B cell (primary cell): ENCODE data around the gene ZNF879. TPM values are rescaled to one million over a fixed set of nuclear protein-coding genes. Genes with fewer than 3 reads are reported as not detected.

Experiments
- ATAC-seq: fragments of 200-7000 bp; cut with Tn5 transposase; one replicate; pipeline ENCODE4 v1.10.0; 2021; ENCODE audit warnings: low read depth, mild to moderate bottlenecking, moderate number of reproducible peaks, moderate library complexity
- CTCF ChIA-PET: fragments of 350-600 bp; sonication (Branson Sonifier 250); formaldehyde crosslinking; loops from one replicate; lab custom pipeline; 2021; ENCODE audit warnings: antibody characterized with exemption, inconsistent platforms; lab: Charles Lee
- POLR2A ChIA-PET: fragments of 350-600 bp; sonication (Branson Sonifier 250); formaldehyde crosslinking; loops from one replicate; lab custom pipeline; 2021; ENCODE audit warnings: antibody characterized with exemption; lab: Charles Lee
- DNase-seq: peaks from one replicate; pipeline ENCODE4 v3.0.0; 2013
- H2AFZ ChIP-seq: 2 replicates; pipeline ENCODE4 v1.6.1; 2012; ENCODE audit warnings: mild to moderate bottlenecking, low read depth, low read length; ENCODE audit not compliant: insufficient read depth, poor library complexity, severe bottlenecking
- H3K27ac ChIP-seq, 2 donors: 1 replicate in 1 of 2; 2 replicates in 1 of 2; pipeline ENCODE4 v1.5.1; 2012 to 2013; ENCODE audit warnings: low read length in 2 of 2, mild to moderate bottlenecking in 2 of 2, moderate library complexity in 1 of 2
- H3K27me3 ChIP-seq, 4 experiments: fragments of 200-600 bp in 1 of 4; sonication (generic) in 1 of 4; replicated peaks in 1 of 4; 1 replicate in 2 of 4; 2 replicates in 2 of 4; pipeline versions ENCODE4 v1.6.1 to v1.7.0; 2013 to 2016; ENCODE audit warnings: low read length in 3 of 4, mild to moderate bottlenecking in 2 of 4, mixed read lengths in 1 of 4, moderate library complexity in 1 of 4; ENCODE audit not compliant: insufficient read depth in 4 of 4, control insufficient read depth in 3 of 4; ENCODE audit errors: control extremely low read depth in 1 of 4
- H3K36me3 ChIP-seq, 2 experiments: replicated peaks in 1 of 2; 1 replicate in 1 of 2; 2 replicates in 1 of 2; pipeline versions ENCODE4 v1.6.1 to v1.7.1; 2013; ENCODE audit warnings: low read length in 1 of 2; ENCODE audit not compliant: insufficient read depth in 2 of 2, control insufficient read depth in 1 of 2; ENCODE audit errors: control extremely low read depth in 1 of 2, extremely low read depth in 1 of 2
- H3K4me1 ChIP-seq, 2 donors: fragments of 200-600 bp in 1 of 2; sonication (generic) in 1 of 2; 1 replicate in 1 of 2; 2 replicates in 1 of 2; pipeline versions ENCODE4 v1.5.1 to v1.6.1; 2013 to 2017; ENCODE audit warnings: low read length in 2 of 2; ENCODE audit not compliant: control insufficient read depth in 2 of 2, insufficient read depth in 2 of 2
- H3K4me2 ChIP-seq: replicated peaks from 2 replicates; pipeline ENCODE3; 2012; ENCODE audit warnings: mild to moderate bottlenecking, low read depth, low read length; ENCODE audit not compliant: poor library complexity, severe bottlenecking
- H3K4me3 ChIP-seq, 5 experiments: fragments of 200-600 bp in 1 of 5; sonication (generic) in 1 of 5; 1 replicate in 3 of 5; 2 replicates in 2 of 5; pipeline versions ENCODE4 v1.5.1 to v1.7.0; 2011 to 2016; ENCODE audit warnings: low read length in 4 of 5, mild to moderate bottlenecking in 4 of 5, low read depth in 2 of 5, control low read depth in 1 of 5, moderate library complexity in 1 of 5; ENCODE audit not compliant: insufficient read depth in 1 of 5; ENCODE audit errors: control extremely low read depth in 1 of 5, extremely low read depth in 1 of 5
- H3K79me2 ChIP-seq: fragments of 200-600 bp; sonication (generic); one replicate; pipeline ENCODE4 v1.6.0; 2016; ENCODE audit warnings: low read length; ENCODE audit not compliant: control insufficient read depth, insufficient read depth
- H3K9ac ChIP-seq: fragments of 200-600 bp; sonication (generic); 2 replicates; pipeline ENCODE4 v1.6.1; 2017; ENCODE audit warnings: mild to moderate bottlenecking, low read length, moderate library complexity
- H3K9me3 ChIP-seq, 3 donors: one replicate each; pipeline versions ENCODE4 v1.6.1 to v1.7.1; 2013; ENCODE audit warnings: low read length in 2 of 3; ENCODE audit not compliant: control insufficient read depth in 2 of 3, insufficient read depth in 1 of 3; ENCODE audit errors: control extremely low read depth in 1 of 3
- H4K20me1 ChIP-seq: 2 replicates; pipeline ENCODE4 v1.6.0; 2012; ENCODE audit warnings: mild to moderate bottlenecking, low read length; ENCODE audit not compliant: insufficient read depth, control insufficient read depth, poor library complexity, severe bottlenecking
- H3K27ac Mint-ChIP-seq: one replicate; pipeline ENCODE4 v1.8.0; 2021; ENCODE audit warnings: mixed read lengths
- H3K27me3 Mint-ChIP-seq: one replicate; pipeline ENCODE4 v1.8.0; 2021; ENCODE audit warnings: mixed read lengths
- H3K4me1 Mint-ChIP-seq: one replicate; pipeline ENCODE4 v1.8.0; 2021; ENCODE audit warnings: mixed read lengths
- H3K4me3 Mint-ChIP-seq: one replicate; pipeline ENCODE4 v1.8.0; 2021; ENCODE audit warnings: mixed read lengths
- H3K9me3 Mint-ChIP-seq: one replicate; pipeline ENCODE4 v1.8.0; 2022; ENCODE audit warnings: mixed read lengths; ENCODE audit not compliant: insufficient read depth
- CTCF ChIP-seq: fragments of 200-600 bp; IDR thresholded peaks from one replicate; pipeline ENCODE4 v1.8.0; 2022; ENCODE audit warnings: antibody characterized with exemption, mild to moderate bottlenecking
- EZH2 ChIP-seq: IDR thresholded peaks from 2 replicates; pipeline ENCODE4 v1.6.1; 2012; ENCODE audit warnings: borderline replicate concordance, low read depth, mild to moderate bottlenecking, moderate library complexity, low read length; ENCODE audit not compliant: insufficient read depth, poor library complexity, severe bottlenecking
- WGBS: methylation state at CpG from one replicate; pipeline ENCODE4 v1.1.5; 2013; ENCODE audit warnings: missing lambda C conversion rate; ENCODE audit not compliant: insufficient coverage; 5-methylcytosine and 5-hydroxymethylcytosine counted together
- intact Hi-C: fragments of 100-400 bp; cut with micrococcal nuclease; formaldehyde crosslinking; loops from one replicate; pipeline ENCODE4 v1.10.0; 2022
- polyA plus RNA-seq: library from polyadenylated mRNA; depleted of rRNA; stranded (reverse); fragments of >200 nt; gene quantifications from 2 replicates; pipeline ENCODE4 v1.2.3, GENCODE V29; 2012
- total RNA-seq, 2 donors: library from RNA; stranded (reverse); fragments of 120-200 nt in 1 of 2; gene quantifications; 1 replicate in 1 of 2; 2 replicates in 1 of 2; pipeline versions ENCODE4 v1.2.3 to v1.2.4, GENCODE V29; 2013 to 2022

Gene ZNF879
- total and polyA plus RNA-seq, 2 donors (not counting 1 experiment from before 2014, with no cell fraction given) = 2.4 to 14.7 TPM

GRCh38 chr5:179060116-179061008 lies 36.8 kb downstream of the ZNF879 start, which contains the start of gene ZNF354C:
TSS of gene ZNF354C (plus strand) at chr5:179060373. CDS start at chr5:179062069, 1,696 bp downstream.
- Histone ChIP-seq H3K4me3 (peak within 1 kb of the TSS; percentile 45 to 87 (median 78)), H3K36me3 (peaks cover 0 to 12% of the 10 kb centered on the region in 2 experiments), H2AFZ (peak within 1 kb of the TSS; percentile 96), H3K9me3 (peaks cover 0 to 29% (median 8%) of the 10 kb centered on the region in 3 donors), H3K79me2 (peaks cover 13% of the 10 kb centered on the region), H3K27me3 (peaks cover 0 to 4% (median 0%) of the 10 kb centered on the region in 4 experiments), H3K4me2 (peak within 1 kb of the TSS; percentile 89), H3K4me1 (peaks cover 5 to 11% of the 10 kb centered on the region in 2 donors), H3K27ac (peak within 1 kb of the TSS; percentile 41 to 77), H4K20me1 (no peaks in the 10 kb centered on the region), H3K9ac (peak within 1 kb of the TSS; percentile 85)
- H3K27ac Mint-ChIP-seq = peak within 1 kb of the TSS; percentile 86
- intact Hi-C loops = loop anchor here (1.0 to 5.0 kb wide), 2 partner anchors 37 to 433 kb away; partner anchors contain the start of genes CLK4 and ZNF879
- peak; percentile 87 for DNase-seq
- H3K4me1 Mint-ChIP-seq = peaks cover 21% of the 10 kb centered on the region
- CTCF ChIA-PET = interaction anchor here (1.2 to 2.0 kb wide), 5 partner anchors 36 to 433 kb away, joined by 4 to 13 read pairs (median 4); partner anchors contain the start of genes ZNF354A and ZNF354B
- WGBS = 8% methylated on average over 81 of the region's 81 CpGs
- H3K4me3 Mint-ChIP-seq = peak within 1 kb of the TSS; percentile 91
- POLR2A ChIA-PET = interaction anchor here (0.6 to 1.6 kb wide), 3 partner anchors 37 to 201 kb away, joined by 3 read pairs; partner anchors contain the start of genes ZNF354B and ZNF879
- peaks cover 5% of the 10 kb centered on the region for H3K27me3 Mint-ChIP-seq
- ATAC-seq = peak; percentile 97
- no peaks in the 10 kb centered on the region for H3K9me3 Mint-ChIP-seq
- no peak for TF ChIP-seq EZH2
- TF ChIP-seq CTCF = no peak
